Esophagus squamous epithelium (tissue), 4 donors: Measurements from ENCODE around the gene C3AR1.

ENCODE experiments used
- POLR2A ChIP-seq, 4 donors: fragments of 450-650 bp; IDR thresholded peaks; one replicate each; pipeline ENCODE4 v1.6.1; 2017; ENCODE audit warnings: antibody characterized with exemption in 4 of 4, mild to moderate bottlenecking in 4 of 4, moderate library complexity in 3 of 4
- TF ChIP-seq, protein P1 (sequence below), 6 experiments: fragments of 450-650 bp in 4 of 6; fragments of 200-600 bp in 2 of 6; sonication (generic) in 2 of 6; IDR thresholded peaks; one replicate each; pipeline ENCODE4 v1.5.1; 2016 to 2019; ENCODE audit warnings: antibody characterized with exemption in 6 of 6, mild to moderate bottlenecking in 4 of 6, moderate library complexity in 4 of 6

- no peak for TF ChIP-seq POLR2A (IDR thresholded peaks at IDR 0.05)
- TF ChIP-seq, protein P1, sequence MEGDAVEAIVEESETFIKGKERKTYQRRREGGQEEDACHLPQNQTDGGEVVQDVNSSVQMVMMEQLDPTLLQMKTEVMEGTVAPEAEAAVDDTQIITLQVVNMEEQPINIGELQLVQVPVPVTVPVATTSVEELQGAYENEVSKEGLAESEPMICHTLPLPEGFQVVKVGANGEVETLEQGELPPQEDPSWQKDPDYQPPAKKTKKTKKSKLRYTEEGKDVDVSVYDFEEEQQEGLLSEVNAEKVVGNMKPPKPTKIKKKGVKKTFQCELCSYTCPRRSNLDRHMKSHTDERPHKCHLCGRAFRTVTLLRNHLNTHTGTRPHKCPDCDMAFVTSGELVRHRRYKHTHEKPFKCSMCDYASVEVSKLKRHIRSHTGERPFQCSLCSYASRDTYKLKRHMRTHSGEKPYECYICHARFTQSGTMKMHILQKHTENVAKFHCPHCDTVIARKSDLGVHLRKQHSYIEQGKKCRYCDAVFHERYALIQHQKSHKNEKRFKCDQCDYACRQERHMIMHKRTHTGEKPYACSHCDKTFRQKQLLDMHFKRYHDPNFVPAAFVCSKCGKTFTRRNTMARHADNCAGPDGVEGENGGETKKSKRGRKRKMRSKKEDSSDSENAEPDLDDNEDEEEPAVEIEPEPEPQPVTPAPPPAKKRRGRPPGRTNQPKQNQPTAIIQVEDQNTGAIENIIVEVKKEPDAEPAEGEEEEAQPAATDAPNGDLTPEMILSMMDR (IDR thresholded peaks at IDR 0.05): peak; percentile 63 to 80 (median 68)
These were observed 19.9 kb downstream of the C3AR1 start for GRCh38 chr12:8045952-8046944.
